Fibroblast of the aortic adventitia (primary cell): ENCODE measurements around the gene MEPE. TPM values are rescaled to one million over a fixed set of nuclear protein-coding genes. Genes with fewer than 3 reads are reported as not detected.
A peak's percentile ranks its signal among the peaks of the same experiment; 100 is the strongest.

ENCODE experiments used
- DNase-seq: peaks from one replicate; pipeline ENCODE4 v3.0.0-alpha.2; 2010; ENCODE audit warnings: low read depth
- H3K4me3 ChIP-seq: 2 replicates; pipeline ENCODE4 v1.5.1; 2011; ENCODE audit warnings: low read depth, mild to moderate bottlenecking, control low read depth, low read length, moderate library complexity
- CTCF ChIP-seq: IDR thresholded peaks from 2 replicates; pipeline ENCODE4 v1.5.1; 2011; ENCODE audit warnings: mild to moderate bottlenecking, low read length, control low read depth, inconsistent platforms; ENCODE audit not compliant: insufficient read depth
- total RNA-seq: library from RNA; depleted of rRNA; stranded (reverse); fragments of >200 nt; gene quantifications from 2 replicates; pipeline ENCODE4 v1.2.3, GENCODE V29; 2012; ENCODE audit warnings: low replicate concordance

MEPE gene
- total RNA-seq, 1 donor = not detected

- no peak for TF ChIP-seq CTCF
- no peak for DNase-seq
- no peak overlapping the region for H3K4me3 ChIP-seq
Measured at GRCh38 chr4:87823724-87824123, 9.0 kb upstream of the MEPE start.

GRCh38 chr4:87824352-87824751, 8.4 kb upstream of the MEPE start:
- TF ChIP-seq CTCF = no peak
- no peak overlapping the region for H3K4me3 ChIP-seq
- no peak for DNase-seq

GRCh38 chr4:87834401-87834800, 1.6 kb downstream of the MEPE start:
- DNase-seq = no peak
- no peak overlapping the region for H3K4me3 ChIP-seq
- TF ChIP-seq CTCF = no peak

- no peak overlapping the region for H3K4me3 ChIP-seq
- TF ChIP-seq CTCF = no peak
- DNase-seq = no peak
Measured at GRCh38 chr4:87835197-87835596, 2.4 kb downstream of the MEPE start.

GRCh38 chr4:87835743-87836142, 3.0 kb downstream of the MEPE start:
- TF ChIP-seq CTCF = no peak
- DNase-seq = no peak

GRCh38 chr4:87838205-87838604, 5.4 kb downstream of the MEPE start:
- H3K4me3 ChIP-seq = no peak overlapping the region
- no peak for DNase-seq
- peak; percentile 36 for TF ChIP-seq CTCF

More at GRCh38 chr4:87835743-87836142, 3.0 kb downstream of the MEPE start:
- no peak overlapping the region for H3K4me3 ChIP-seq

- H3K4me3 ChIP-seq = no peak overlapping the region
- peak; percentile 82 for TF ChIP-seq CTCF
- DNase-seq = peak; percentile 61
Measured at GRCh38 chr4:87838890-87839591, 6.3 kb downstream of the MEPE start.
